T47D (cell line): ENCODE results near the gene CDK6.
"Not testable (repeated sequence)": the region's sequence is repeated elsewhere in the genome, so short reads cannot be mapped to it uniquely, and the experiment has no call there.

Experiments used
- DNase-seq, 2 experiments: peaks; one replicate each; pipeline versions ENCODE4 v3.0.0 to v3.0.0-alpha.2; 2011 to 2012; ENCODE audit warnings: low read depth in 1 of 2, low spot score in 1 of 2
- JUND ChIP-seq: IDR thresholded peaks from 2 replicates; pipeline ENCODE4 v1.6.1; 2012; ENCODE audit warnings: low read depth
- in situ Hi-C: cut with HindIII; loops from 2 replicates; pipeline ENCODE4 v1.10.0; 2016; ENCODE audit warnings: low sequenced_read_pairs, low pct_unique_long_range_greater_than_20kb

CDK6 gene

GRCh38 chr7:92621561-92622023 lies 214.8 kb downstream of the CDK6 start:
- in situ Hi-C loops, result no loop called here
- DNase-seq, result no peak
- no peak for TF ChIP-seq JUND

GRCh38 chr7:92621026-92621540 lies 215.3 kb downstream of the CDK6 start:
- TF ChIP-seq JUND, result no peak
- DNase-seq, result peak; percentile 13 to 74
- in situ Hi-C loops, result no loop called here

GRCh38 chr7:92615861-92616260 lies 220.5 kb downstream of the CDK6 start:
- in situ Hi-C loops, result no loop called here
- no peak for TF ChIP-seq JUND
- DNase-seq, result no peak

- TF ChIP-seq JUND, result no peak
- in situ Hi-C loops, result no loop called here
- DNase-seq, result peak in 1 of 2 experiments; percentile 18
Observed at GRCh38 chr7:92614660-92615174, 221.7 kb downstream of the CDK6 start.

- no peak for TF ChIP-seq JUND
- no peak for DNase-seq
- in situ Hi-C loops, result no loop called here
Observed at GRCh38 chr7:92613720-92614119, 222.7 kb downstream of the CDK6 start.

GRCh38 chr7:92613214-92613613 lies 223.2 kb downstream of the CDK6 start:
- no peak for DNase-seq
- in situ Hi-C loops, result no loop called here
- TF ChIP-seq JUND, result no peak

- TF ChIP-seq JUND, result no peak
- in situ Hi-C loops, result no loop called here
- DNase-seq, result no peak
Observed at GRCh38 chr7:92612501-92612900, 223.9 kb downstream of the CDK6 start.

- in situ Hi-C loops, result no loop called here
- no peak for DNase-seq
Observed at GRCh38 chr7:92611735-92612134, 224.6 kb downstream of the CDK6 start.

GRCh38 chr7:92609921-92610518 lies 226.4 kb downstream of the CDK6 start:
- peak in 1 of 2 experiments; percentile 70 for DNase-seq
- no peak for TF ChIP-seq JUND
- in situ Hi-C loops, result no loop called here

More at GRCh38 chr7:92611735-92612134, 224.6 kb downstream of the CDK6 start:
- TF ChIP-seq JUND, result no peak

GRCh38 chr7:92608380-92609322 lies 227.7 kb downstream of the CDK6 start:
- no peak for TF ChIP-seq JUND
- DNase-seq, result peak in 1 of 2 experiments; percentile 90
- in situ Hi-C loops, result no loop called here

GRCh38 chr7:92606985-92607384 lies 229.4 kb downstream of the CDK6 start:
- peak in 1 of 2 experiments; percentile 64 for DNase-seq
- in situ Hi-C loops, result no loop called here
- no peak for TF ChIP-seq JUND

- DNase-seq, in situ Hi-C loops: not testable (repeated sequence)
Observed at GRCh38 chr7:92604517-92604916, 231.9 kb downstream of the CDK6 start.

- TF ChIP-seq JUND, result no peak
- no peak for DNase-seq
- in situ Hi-C loops, result no loop called here
Observed at GRCh38 chr7:92603089-92603445, 233.3 kb downstream of the CDK6 start.
